ENCODE measurements around the gene ARID1A.

ARID1A gene

DNA sequence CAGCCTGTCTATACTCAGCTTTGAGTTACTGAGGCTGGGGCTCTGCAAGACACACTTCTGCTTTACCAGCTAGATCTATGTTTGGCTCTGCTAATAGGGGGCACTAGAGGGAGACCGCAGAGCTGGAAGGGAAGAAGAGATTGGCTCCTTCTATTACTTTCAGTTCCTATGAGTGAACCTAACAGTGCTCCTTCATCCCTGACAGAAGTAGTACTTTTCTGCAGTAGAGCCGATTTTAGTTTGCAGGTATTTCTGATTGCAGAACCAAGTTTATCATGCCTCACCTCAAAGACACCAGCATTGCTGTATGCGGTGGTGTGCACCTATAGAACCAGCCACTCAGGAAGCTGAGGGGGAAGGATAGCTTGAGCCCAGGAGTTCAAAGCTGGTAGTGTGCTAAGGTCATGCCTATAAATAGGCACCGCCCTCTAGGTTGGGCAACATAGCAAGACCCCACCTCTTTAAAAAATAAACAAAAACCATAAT lies 125.0 kb downstream of the ARID1A start:
- no peaks in the 10 kb centered on the region for H3K36me3 ChIP-seq (ENCODE audit: control insufficient read depth in 1 of 2, insufficient read depth in 2 of 2, low read length in 2 of 2)
- no peak overlapping the region for H3K27ac ChIP-seq (ENCODE audit: low read depth, low read length)
- H3K9ac ChIP-seq (ENCODE audit: low read depth in 1 of 2, low read length in 2 of 2), result peak overlapping the region in 1 of 2 donors; percentile 8
- H3K27me3 ChIP-seq (ENCODE audit: control insufficient read depth in 1 of 2, insufficient read depth in 2 of 2, low read length in 2 of 2), result no peaks in the 10 kb centered on the region
- H3K9me3 ChIP-seq (ENCODE audit: control insufficient read depth in 1 of 2, low read length in 2 of 2), result no peaks in the 10 kb centered on the region
- H3K4me1 ChIP-seq (ENCODE audit: control insufficient read depth in 1 of 2, insufficient read depth in 2 of 2, low read length in 2 of 2), result peaks cover 18 to 19% of the 10 kb centered on the region in 2 donors
- peak overlapping the region in 1 of 2 donors; percentile 38 for H3K4me3 ChIP-seq (ENCODE audit: low read depth in 1 of 2, low read length in 2 of 2)

DNA sequence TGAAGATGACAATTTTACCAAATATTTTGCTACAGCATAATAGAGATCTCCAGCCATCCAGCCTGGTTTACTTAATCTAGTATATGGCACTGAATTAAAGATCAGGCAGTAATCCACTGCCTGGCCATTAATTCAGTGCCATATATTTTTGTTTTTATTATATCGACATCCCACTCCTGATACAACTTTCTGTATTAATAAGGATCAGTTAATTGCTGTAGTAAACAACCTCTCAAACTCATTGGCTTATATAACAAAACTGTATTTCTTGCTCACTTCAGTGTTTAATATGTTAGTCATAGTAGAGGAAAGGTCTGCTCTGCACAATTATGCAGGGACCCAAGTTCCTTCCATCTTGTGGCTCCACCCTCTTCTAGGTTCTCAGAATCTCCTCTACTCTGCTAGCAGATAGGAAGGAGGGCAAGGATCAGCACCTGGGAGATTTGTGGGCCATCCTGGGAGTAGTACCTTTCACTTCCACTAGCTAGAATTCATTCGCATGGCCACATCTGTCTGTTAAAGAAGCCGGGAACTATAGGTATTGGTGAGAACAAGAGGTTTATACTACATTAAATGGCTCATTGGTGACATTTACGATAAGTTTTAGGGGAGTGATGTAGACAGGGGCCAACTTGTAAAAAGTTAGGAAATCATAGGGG lies 127.1 kb downstream of the ARID1A start:
- H3K4me3 ChIP-seq (ENCODE audit: low read depth in 1 of 2, low read length in 2 of 2), result no peak overlapping the region
- H3K36me3 ChIP-seq (ENCODE audit: control insufficient read depth in 1 of 2, insufficient read depth in 2 of 2, low read length in 2 of 2), result no peaks in the 10 kb centered on the region
- H3K4me1 ChIP-seq (ENCODE audit: control insufficient read depth in 1 of 2, insufficient read depth in 2 of 2, low read length in 2 of 2), result peaks cover 23 to 30% of the 10 kb centered on the region in 2 donors
- H3K9me3 ChIP-seq (ENCODE audit: control insufficient read depth in 1 of 2, low read length in 2 of 2), result no peaks in the 10 kb centered on the region
- H3K9ac ChIP-seq (ENCODE audit: low read depth in 1 of 2, low read length in 2 of 2), result no peak overlapping the region
- H3K27ac ChIP-seq (ENCODE audit: low read depth, low read length), result no peak overlapping the region
- no peaks in the 10 kb centered on the region for H3K27me3 ChIP-seq (ENCODE audit: control insufficient read depth in 1 of 2, insufficient read depth in 2 of 2, low read length in 2 of 2)

DNA sequence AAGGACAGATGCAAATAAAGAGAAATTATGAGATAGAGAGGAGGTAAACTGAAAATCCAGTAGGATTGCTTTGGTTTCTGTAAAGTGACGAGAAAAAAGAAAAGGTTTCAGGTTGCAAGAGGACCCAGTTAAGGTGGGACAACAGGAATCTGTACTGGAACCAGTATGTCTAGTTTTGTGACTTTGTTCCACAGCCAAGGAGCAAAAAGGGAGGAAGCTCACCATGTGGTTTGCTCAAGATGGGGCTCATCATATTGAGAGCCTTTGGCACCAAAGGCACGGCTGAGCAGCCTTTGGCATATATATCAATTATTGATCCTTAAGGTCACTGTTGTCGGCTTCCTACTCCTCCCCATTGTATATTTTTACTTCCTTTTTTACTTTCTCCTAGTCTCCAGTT lies 128.9 kb downstream of the ARID1A start:
- Histone ChIP-seq H3K36me3 (ENCODE audit: control insufficient read depth in 1 of 2, insufficient read depth in 2 of 2, low read length in 2 of 2) (no peaks in the 10 kb centered on the region), H3K27ac (ENCODE audit: low read depth, low read length) (no peak overlapping the region), H3K9ac (ENCODE audit: low read depth in 1 of 2, low read length in 2 of 2) (no peak overlapping the region), H3K9me3 (ENCODE audit: control insufficient read depth in 1 of 2, low read length in 2 of 2) (no peaks in the 10 kb centered on the region), H3K27me3 (ENCODE audit: control insufficient read depth in 1 of 2, insufficient read depth in 2 of 2, low read length in 2 of 2) (no peaks in the 10 kb centered on the region), H3K4me3 (ENCODE audit: low read depth in 1 of 2, low read length in 2 of 2) (peak overlapping the region in 1 of 2 donors; percentile 5), H3K4me1 (ENCODE audit: control insufficient read depth in 1 of 2, insufficient read depth in 2 of 2, low read length in 2 of 2) (peaks cover 39 to 45% of the 10 kb centered on the region in 2 donors)

DNA sequence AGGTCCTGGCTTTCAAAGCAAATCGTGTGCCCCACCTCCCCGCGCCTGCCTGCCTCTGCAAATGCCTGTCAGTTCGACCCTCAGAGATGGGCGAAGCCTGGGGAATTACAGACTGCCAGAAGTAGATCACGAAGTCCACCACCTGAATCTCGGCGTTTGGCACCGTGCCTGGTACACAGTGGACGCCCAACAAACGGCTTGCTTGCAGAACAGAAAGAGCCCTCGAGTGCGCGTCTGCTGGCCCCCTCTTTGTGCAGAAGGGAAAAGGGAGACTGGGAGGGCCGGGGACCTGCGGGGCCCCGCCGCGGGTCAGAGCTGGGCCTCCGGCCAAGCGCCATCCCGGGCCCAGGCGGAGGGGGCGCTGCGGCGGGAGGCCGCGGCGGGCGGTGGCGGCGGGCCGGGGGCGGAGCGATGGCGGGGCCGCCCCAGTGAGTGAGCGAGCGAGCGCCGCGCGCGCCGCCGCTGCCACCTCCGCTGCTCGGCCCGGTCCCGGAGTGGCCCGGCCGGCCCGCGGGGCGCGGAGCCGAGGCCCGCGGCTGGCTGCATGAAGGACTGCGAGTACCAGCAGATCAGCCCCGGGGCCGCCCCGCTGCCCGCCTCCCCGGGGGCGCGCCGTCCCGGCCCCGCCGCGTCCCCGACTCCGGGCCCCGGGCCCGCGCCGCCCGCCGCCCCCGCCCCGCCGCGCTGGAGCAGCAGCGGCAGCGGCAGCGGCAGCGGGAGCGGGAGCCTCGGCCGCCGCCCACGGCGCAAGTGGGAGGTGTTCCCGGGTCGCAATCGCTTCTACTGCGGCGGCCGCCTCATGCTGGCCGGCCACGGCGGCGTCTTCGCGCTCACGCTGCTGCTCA lies 130.7 kb downstream of the ARID1A start, which contains the start of gene ZDHHC18:
TSS of gene ZDHHC18 (plus strand) at position 428 of the 845 bp plus-strand sequence. CDS start at position 545, 117 bp downstream.
- Histone ChIP-seq H3K9me3 (ENCODE audit: control insufficient read depth in 1 of 2, low read length in 2 of 2) (no peaks in the 10 kb centered on the region), H3K9ac (ENCODE audit: low read depth in 1 of 2, low read length in 2 of 2) (peak within 1 kb of the TSS; percentile 67), H3K4me1 (ENCODE audit: control insufficient read depth in 1 of 2, insufficient read depth in 2 of 2, low read length in 2 of 2) (peaks cover 44 to 49% of the 10 kb centered on the region in 2 donors), H3K36me3 (ENCODE audit: control insufficient read depth in 1 of 2, insufficient read depth in 2 of 2, low read length in 2 of 2) (peaks cover 0 to 10% of the 10 kb centered on the region in 2 donors), H3K4me3 (ENCODE audit: low read depth in 1 of 2, low read length in 2 of 2) (peak within 1 kb of the TSS; percentile 70 to 73), H3K27ac (ENCODE audit: low read depth, low read length) (peak within 1 kb of the TSS; percentile 34), H3K27me3 (ENCODE audit: control insufficient read depth in 1 of 2, insufficient read depth in 2 of 2, low read length in 2 of 2) (no peaks in the 10 kb centered on the region)

DNA sequence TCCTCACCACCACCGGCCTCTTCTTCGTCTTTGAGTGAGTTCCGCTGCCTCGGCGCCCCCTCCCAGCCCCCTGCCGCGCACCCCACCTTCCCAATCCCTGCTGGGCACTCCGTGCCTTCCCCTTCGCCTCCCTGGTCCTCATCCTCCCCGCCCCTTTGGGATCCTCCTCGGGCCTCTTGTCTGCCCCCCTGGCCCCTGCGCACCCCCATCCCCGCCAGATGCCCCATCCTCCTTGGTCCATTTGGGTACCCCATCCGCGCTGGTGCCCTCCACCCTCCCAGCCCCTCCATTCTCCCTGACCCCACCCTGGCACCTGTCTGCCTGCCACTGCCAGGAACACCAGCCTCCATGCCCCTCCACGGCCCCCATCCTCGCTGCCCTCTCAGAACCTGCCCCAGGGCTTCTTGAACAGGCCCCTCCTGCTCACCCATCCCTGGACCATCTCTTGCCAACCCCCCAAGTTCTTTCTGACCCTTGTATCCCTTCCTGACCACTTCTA lies 131.3 kb downstream of the ARID1A start:
- H3K27me3 ChIP-seq (ENCODE audit: control insufficient read depth in 1 of 2, insufficient read depth in 2 of 2, low read length in 2 of 2), result no peaks in the 10 kb centered on the region
- H3K4me3 ChIP-seq (ENCODE audit: low read depth in 1 of 2, low read length in 2 of 2), result peak overlapping the region; percentile 70 to 72
- peaks cover 4 to 16% of the 10 kb centered on the region in 2 donors for H3K36me3 ChIP-seq (ENCODE audit: control insufficient read depth in 1 of 2, insufficient read depth in 2 of 2, low read length in 2 of 2)
- H3K4me1 ChIP-seq (ENCODE audit: control insufficient read depth in 1 of 2, insufficient read depth in 2 of 2, low read length in 2 of 2), result peaks cover 51 to 55% of the 10 kb centered on the region in 2 donors
- H3K9me3 ChIP-seq (ENCODE audit: control insufficient read depth in 1 of 2, low read length in 2 of 2), result no peaks in the 10 kb centered on the region
- H3K27ac ChIP-seq (ENCODE audit: low read depth, low read length), result peak overlapping the region; percentile 27
- peak overlapping the region; percentile 51 to 65 for H3K9ac ChIP-seq (ENCODE audit: low read depth in 1 of 2, low read length in 2 of 2)

DNA sequence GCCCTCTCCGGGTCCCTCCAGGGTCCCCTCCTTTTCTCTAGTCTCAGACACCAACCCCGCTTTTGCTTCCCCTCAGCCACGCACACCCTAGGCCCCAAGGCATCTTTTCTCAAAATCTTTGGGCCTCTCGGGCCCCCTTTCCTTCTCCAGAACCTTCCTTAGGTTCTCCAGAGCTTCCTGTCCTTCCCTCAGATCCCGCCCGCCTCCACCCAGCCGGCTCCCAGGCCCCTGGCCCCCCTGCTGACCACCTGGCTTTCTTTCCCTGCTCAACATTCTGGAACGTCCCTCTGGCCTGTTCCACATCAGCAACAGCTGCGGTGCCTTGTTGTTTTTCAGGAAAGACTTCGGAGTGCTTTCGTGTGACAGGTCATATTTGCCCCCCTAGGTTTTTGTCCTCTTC lies 131.8 kb downstream of the ARID1A start:
- Histone ChIP-seq H3K9ac (ENCODE audit: low read depth in 1 of 2, low read length in 2 of 2) (peak overlapping the region; percentile 51 to 65), H3K27ac (ENCODE audit: low read depth, low read length) (peak overlapping the region; percentile 27), H3K4me1 (ENCODE audit: control insufficient read depth in 1 of 2, insufficient read depth in 2 of 2, low read length in 2 of 2) (peaks cover 51 to 57% of the 10 kb centered on the region in 2 donors)

DNA sequence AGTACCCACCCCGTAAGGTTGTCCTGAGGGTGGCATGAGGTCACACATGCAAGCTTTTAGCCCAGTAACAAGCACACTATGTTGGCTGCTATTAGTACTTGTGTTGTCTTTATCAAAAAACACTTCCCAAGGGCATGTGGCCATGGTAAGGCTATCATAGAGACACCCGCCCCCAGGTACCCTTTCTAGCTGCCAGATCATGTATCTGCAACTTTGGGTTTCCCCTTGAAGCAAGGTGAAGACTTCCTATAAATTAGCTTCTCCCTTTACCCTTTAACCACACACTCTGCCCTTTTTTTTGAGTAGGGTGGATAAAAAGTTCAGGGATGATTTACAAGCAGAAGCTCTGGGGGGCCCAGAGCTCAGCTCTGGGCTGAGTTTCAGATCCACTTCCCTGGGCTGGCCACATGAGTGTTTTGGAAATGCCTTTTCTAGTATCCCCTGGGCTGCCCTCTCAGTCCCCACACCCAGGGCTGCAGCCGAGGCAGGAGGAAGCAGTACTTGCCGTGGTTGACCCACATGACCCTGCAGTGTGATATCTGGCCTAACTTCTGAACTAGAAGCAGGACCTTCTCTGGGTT lies 132.7 kb downstream of the ARID1A start:
- Histone ChIP-seq H3K9ac (ENCODE audit: low read depth in 1 of 2, low read length in 2 of 2) (peak overlapping the region in 1 of 2 donors; percentile 39), H3K4me1 (ENCODE audit: control insufficient read depth in 1 of 2, insufficient read depth in 2 of 2, low read length in 2 of 2) (peaks cover 51 to 64% of the 10 kb centered on the region in 2 donors), H3K36me3 (ENCODE audit: control insufficient read depth in 1 of 2, insufficient read depth in 2 of 2, low read length in 2 of 2) (peaks cover 15 to 29% of the 10 kb centered on the region in 2 donors), H3K9me3 (ENCODE audit: control insufficient read depth in 1 of 2, low read length in 2 of 2) (no peaks in the 10 kb centered on the region), H3K27me3 (ENCODE audit: control insufficient read depth in 1 of 2, insufficient read depth in 2 of 2, low read length in 2 of 2) (no peaks in the 10 kb centered on the region), H3K27ac (ENCODE audit: low read depth, low read length) (no peak overlapping the region), H3K4me3 (ENCODE audit: low read depth in 1 of 2, low read length in 2 of 2) (peak overlapping the region; percentile 18 to 30)

More for the DNA sequence above, 131.8 kb downstream of the ARID1A start:
- Histone ChIP-seq H3K9me3 (ENCODE audit: control insufficient read depth in 1 of 2, low read length in 2 of 2) (no peaks in the 10 kb centered on the region), H3K36me3 (ENCODE audit: control insufficient read depth in 1 of 2, insufficient read depth in 2 of 2, low read length in 2 of 2) (peaks cover 9 to 21% of the 10 kb centered on the region in 2 donors), H3K4me3 (ENCODE audit: low read depth in 1 of 2, low read length in 2 of 2) (peak overlapping the region; percentile 70 to 72), H3K27me3 (ENCODE audit: control insufficient read depth in 1 of 2, insufficient read depth in 2 of 2, low read length in 2 of 2) (no peaks in the 10 kb centered on the region)

DNA sequence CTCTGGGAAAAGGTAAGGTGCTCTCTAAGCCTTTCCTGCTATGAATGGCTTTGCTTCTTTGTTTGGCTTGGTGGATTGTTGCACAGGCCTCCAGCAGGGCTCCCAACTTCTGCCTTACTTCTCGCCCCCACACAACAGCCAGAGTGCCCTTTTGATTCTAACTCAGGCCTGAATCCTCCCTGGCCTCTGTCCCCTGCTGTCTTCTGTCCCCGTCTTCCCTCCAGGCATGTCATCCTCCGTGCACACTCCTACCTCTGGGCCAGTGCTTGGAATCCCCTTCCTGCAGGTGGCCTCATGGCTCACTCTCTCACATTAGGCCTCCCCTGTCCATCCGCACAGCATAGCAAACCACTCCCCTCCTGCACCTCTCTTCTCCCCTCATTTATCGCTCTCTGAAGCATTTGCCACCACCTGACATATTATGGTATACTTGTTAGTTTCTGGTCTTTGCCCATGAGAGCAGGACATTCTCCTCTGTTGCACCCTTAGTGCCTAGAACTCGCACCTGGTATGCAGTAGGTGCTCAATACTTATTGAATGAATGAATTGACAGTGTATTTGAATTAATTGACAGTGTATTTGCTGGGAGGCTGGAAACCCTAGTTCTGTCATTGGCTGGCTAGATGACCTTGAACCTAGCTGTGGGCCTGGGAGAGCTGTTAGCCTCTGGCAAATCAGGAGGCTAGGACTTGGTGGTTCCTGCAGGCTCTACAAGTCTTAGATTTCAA lies 133.5 kb downstream of the ARID1A start:
- Histone ChIP-seq H3K4me3 (ENCODE audit: low read depth in 1 of 2, low read length in 2 of 2) (peak overlapping the region; percentile 18 to 30), H3K9me3 (ENCODE audit: control insufficient read depth in 1 of 2, low read length in 2 of 2) (no peaks in the 10 kb centered on the region), H3K36me3 (ENCODE audit: control insufficient read depth in 1 of 2, insufficient read depth in 2 of 2, low read length in 2 of 2) (peaks cover 21 to 38% of the 10 kb centered on the region in 2 donors), H3K27me3 (ENCODE audit: control insufficient read depth in 1 of 2, insufficient read depth in 2 of 2, low read length in 2 of 2) (no peaks in the 10 kb centered on the region), H3K9ac (ENCODE audit: low read depth in 1 of 2, low read length in 2 of 2) (peak overlapping the region; percentile 39 to 50), H3K4me1 (ENCODE audit: control insufficient read depth in 1 of 2, insufficient read depth in 2 of 2, low read length in 2 of 2) (peaks cover 57 to 71% of the 10 kb centered on the region in 2 donors), H3K27ac (ENCODE audit: low read depth, low read length) (no peak overlapping the region)

DNA sequence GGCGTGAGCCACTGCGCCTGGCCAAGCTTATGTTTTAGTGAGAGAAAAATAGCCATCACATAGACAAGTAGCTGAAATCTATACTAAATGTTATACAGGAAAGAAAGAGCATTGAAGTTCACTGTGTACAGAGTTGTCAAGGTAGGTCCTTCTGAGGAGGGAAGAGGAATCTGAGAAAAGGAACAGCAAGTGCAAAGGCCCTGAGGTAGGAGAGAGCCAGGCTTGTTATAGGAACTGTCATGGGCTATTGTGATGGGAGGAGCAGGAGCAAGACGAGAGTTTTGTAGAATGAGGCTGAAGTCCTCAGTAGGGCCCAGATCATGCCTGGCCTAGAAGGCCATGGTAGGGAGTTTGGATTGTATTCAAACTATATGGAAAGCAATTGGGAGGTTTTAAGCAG lies 135.2 kb downstream of the ARID1A start:
- H3K9me3 ChIP-seq (ENCODE audit: control insufficient read depth in 1 of 2, low read length in 2 of 2), result no peaks in the 10 kb centered on the region
- peaks cover 47 to 63% of the 10 kb centered on the region in 2 donors for H3K4me1 ChIP-seq (ENCODE audit: control insufficient read depth in 1 of 2, insufficient read depth in 2 of 2, low read length in 2 of 2)
- H3K27ac ChIP-seq (ENCODE audit: low read depth, low read length), result no peak overlapping the region
- H3K4me3 ChIP-seq (ENCODE audit: low read depth in 1 of 2, low read length in 2 of 2), result no peak overlapping the region
- H3K9ac ChIP-seq (ENCODE audit: low read depth in 1 of 2, low read length in 2 of 2), result no peak overlapping the region
- peaks cover 25 to 51% of the 10 kb centered on the region in 2 donors for H3K36me3 ChIP-seq (ENCODE audit: control insufficient read depth in 1 of 2, insufficient read depth in 2 of 2, low read length in 2 of 2)
- H3K27me3 ChIP-seq (ENCODE audit: control insufficient read depth in 1 of 2, insufficient read depth in 2 of 2, low read length in 2 of 2), result no peaks in the 10 kb centered on the region
